Rectal smooth muscle tissue (tissue), 1 donor: ENCODE data around the gene GALNS.

Source experiments
- H3K27ac ChIP-seq: one replicate; pipeline ENCODE4 v1.7.0; 2013; ENCODE audit warnings: low read depth, low read length, inconsistent platforms
- H3K27me3 ChIP-seq: one replicate; pipeline ENCODE4 v1.7.0; 2013; ENCODE audit warnings: low read length; ENCODE audit not compliant: control insufficient read depth, insufficient read depth
- H3K36me3 ChIP-seq: one replicate; pipeline ENCODE4 v1.7.0; 2013; ENCODE audit warnings: low read length; ENCODE audit not compliant: control insufficient read depth, insufficient read depth
- H3K4me1 ChIP-seq: one replicate; pipeline ENCODE4 v1.7.0; 2013; ENCODE audit warnings: low read length; ENCODE audit not compliant: control insufficient read depth, insufficient read depth
- H3K4me3 ChIP-seq: one replicate; pipeline ENCODE4 v1.7.0; 2013; ENCODE audit warnings: low read length
- H3K9ac ChIP-seq: one replicate; pipeline ENCODE4 v1.7.0; 2013; ENCODE audit warnings: low read length

The GALNS gene

GRCh38 chr16:88855736-88856121 is 1.0 kb downstream of the GALNS start:
- H3K9ac ChIP-seq, result no peak overlapping the region

DNA sequence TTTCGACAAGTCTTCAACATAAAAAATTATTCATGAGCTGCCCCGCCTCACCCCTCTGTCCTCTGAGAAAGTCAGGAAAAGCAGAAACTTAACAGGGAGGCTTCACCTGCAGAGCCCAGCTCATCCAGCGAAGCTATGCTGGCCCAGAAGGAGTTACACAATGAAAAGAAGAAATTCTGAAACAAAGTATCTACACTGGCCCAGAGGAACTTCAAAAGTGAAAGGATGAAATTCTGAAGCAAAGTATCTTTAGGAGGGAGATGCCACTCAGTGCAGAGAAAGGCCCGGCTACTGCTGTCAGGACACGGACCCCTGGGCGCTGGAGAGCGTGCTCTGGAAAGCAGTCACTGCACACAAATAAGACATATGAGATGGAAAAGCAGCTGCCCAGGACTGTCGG is 1.6 kb downstream of the GALNS start:
- H3K9ac ChIP-seq, result no peak overlapping the region
- no peaks in the 10 kb centered on the region for H3K27me3 ChIP-seq
- H3K36me3 ChIP-seq, result peaks cover 9% of the 10 kb centered on the region
- no peak overlapping the region for H3K27ac ChIP-seq
- H3K4me1 ChIP-seq, result peaks cover 7% of the 10 kb centered on the region
- H3K4me3 ChIP-seq, result no peak overlapping the region

More at GRCh38 chr16:88855736-88856121, 1.0 kb downstream of the GALNS start:
- H3K4me1 ChIP-seq, result peaks cover 7% of the 10 kb centered on the region
- H3K27ac ChIP-seq, result no peak overlapping the region
- no peaks in the 10 kb centered on the region for H3K27me3 ChIP-seq
- peaks cover 13% of the 10 kb centered on the region for H3K36me3 ChIP-seq
- H3K4me3 ChIP-seq, result peak overlapping the region; percentile 69

DNA sequence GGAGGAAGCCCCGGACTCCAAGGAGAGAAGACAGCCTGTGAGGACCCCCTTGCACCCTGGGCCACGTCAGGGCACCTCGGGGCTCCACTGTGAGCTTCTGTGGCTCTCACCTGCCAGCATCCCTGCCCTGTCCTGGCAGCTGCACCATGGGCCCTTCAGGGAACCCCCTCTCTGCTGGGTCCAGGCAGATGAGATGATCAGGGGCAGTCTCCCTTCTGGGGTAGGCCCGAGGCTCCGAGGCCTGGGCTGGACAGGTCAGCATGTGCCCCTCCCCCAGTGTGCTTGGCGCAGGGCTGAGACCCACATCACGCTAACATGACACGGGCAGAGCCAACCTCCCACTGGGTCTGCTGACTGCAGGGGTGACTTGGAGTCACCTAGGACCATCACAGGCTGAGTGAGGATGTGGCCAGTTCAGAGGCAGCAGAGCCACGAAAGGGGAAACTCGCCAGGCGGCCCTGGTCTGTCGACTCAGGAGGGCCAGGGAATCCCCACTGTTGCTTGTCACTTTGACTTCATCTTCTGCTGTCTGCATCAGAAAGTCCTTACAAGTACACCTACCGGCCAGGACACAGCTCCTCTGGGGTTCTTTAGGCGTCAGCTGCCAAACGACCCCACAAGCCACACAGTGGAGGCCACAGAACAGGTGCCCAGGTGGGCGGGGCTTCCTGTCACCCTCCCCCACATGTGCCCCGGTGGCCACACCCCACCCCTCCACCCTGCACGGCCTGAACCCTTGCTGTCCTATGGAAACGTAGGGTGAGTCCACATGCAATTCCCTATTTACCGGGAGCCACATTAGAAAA is 2.2 kb downstream of the GALNS start:
- Histone ChIP-seq H3K4me3 (no peak overlapping the region), H3K27me3 (no peaks in the 10 kb centered on the region), H3K27ac (no peak overlapping the region), H3K9ac (no peak overlapping the region), H3K36me3 (peaks cover 3% of the 10 kb centered on the region), H3K4me1 (peaks cover 7% of the 10 kb centered on the region)

GRCh38 chr16:88853325-88853941 is 3.3 kb downstream of the GALNS start:
- Histone ChIP-seq H3K4me1 (peaks cover 7% of the 10 kb centered on the region), H3K36me3 (no peaks in the 10 kb centered on the region), H3K27ac (no peak overlapping the region), H3K27me3 (no peaks in the 10 kb centered on the region), H3K4me3 (no peak overlapping the region), H3K9ac (no peak overlapping the region)

DNA sequence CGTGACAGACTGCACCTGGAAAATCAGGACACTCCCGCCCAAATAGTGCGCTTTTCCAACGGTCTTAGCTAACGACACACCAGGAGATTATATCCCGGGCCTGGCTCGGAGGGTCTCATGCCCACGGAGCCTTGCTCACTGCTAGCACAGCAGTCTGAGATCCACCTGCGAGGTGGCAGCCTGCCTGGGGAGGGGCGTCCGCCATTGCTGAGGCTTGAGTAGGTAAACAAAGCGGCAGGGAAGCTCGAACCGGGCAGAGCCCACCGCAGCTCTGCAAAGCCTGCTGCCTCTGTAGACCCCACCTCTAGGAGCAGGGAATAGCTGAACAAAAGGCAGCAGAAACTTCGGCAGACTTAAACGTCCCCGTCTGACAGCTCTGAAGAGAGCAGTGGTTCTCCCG is 5.1 kb downstream of the GALNS start:
- H3K36me3 ChIP-seq, result no peaks in the 10 kb centered on the region
- no peak overlapping the region for H3K9ac ChIP-seq
- no peaks in the 10 kb centered on the region for H3K27me3 ChIP-seq
- peaks cover 7% of the 10 kb centered on the region for H3K4me1 ChIP-seq
- H3K4me3 ChIP-seq, result no peak overlapping the region
- no peak overlapping the region for H3K27ac ChIP-seq

- H3K4me3 ChIP-seq, result no peak overlapping the region
- H3K4me1 ChIP-seq, result peaks cover under 1% of the 10 kb centered on the region
- H3K9ac ChIP-seq, result no peak overlapping the region
- no peaks in the 10 kb centered on the region for H3K36me3 ChIP-seq
- H3K27me3 ChIP-seq, result no peaks in the 10 kb centered on the region
- no peak overlapping the region for H3K27ac ChIP-seq
These were observed 6.1 kb downstream of the GALNS start for GRCh38 chr16:88850531-88851199.

- Histone ChIP-seq H3K27ac (no peak overlapping the region), H3K36me3 (no peaks in the 10 kb centered on the region), H3K9ac (no peak overlapping the region), H3K4me1 (no peaks in the 10 kb centered on the region), H3K27me3 (no peaks in the 10 kb centered on the region), H3K4me3 (no peak overlapping the region)
These were observed 8.2 kb downstream of the GALNS start for GRCh38 chr16:88848557-88848956.

- no peaks in the 10 kb centered on the region for H3K27me3 ChIP-seq
- no peaks in the 10 kb centered on the region for H3K4me1 ChIP-seq
- H3K4me3 ChIP-seq, result no peak overlapping the region
- H3K27ac ChIP-seq, result no peak overlapping the region
- no peak overlapping the region for H3K9ac ChIP-seq
- H3K36me3 ChIP-seq, result no peaks in the 10 kb centered on the region
These were observed 9.1 kb downstream of the GALNS start for GRCh38 chr16:88847654-88848053.

GRCh38 chr16:88846088-88846487 is 10.7 kb downstream of the GALNS start:
- H3K4me1 ChIP-seq, result no peaks in the 10 kb centered on the region
- no peaks in the 10 kb centered on the region for H3K36me3 ChIP-seq
- no peaks in the 10 kb centered on the region for H3K27me3 ChIP-seq
- H3K27ac ChIP-seq, result no peak overlapping the region
- H3K9ac ChIP-seq, result no peak overlapping the region
- no peak overlapping the region for H3K4me3 ChIP-seq

DNA sequence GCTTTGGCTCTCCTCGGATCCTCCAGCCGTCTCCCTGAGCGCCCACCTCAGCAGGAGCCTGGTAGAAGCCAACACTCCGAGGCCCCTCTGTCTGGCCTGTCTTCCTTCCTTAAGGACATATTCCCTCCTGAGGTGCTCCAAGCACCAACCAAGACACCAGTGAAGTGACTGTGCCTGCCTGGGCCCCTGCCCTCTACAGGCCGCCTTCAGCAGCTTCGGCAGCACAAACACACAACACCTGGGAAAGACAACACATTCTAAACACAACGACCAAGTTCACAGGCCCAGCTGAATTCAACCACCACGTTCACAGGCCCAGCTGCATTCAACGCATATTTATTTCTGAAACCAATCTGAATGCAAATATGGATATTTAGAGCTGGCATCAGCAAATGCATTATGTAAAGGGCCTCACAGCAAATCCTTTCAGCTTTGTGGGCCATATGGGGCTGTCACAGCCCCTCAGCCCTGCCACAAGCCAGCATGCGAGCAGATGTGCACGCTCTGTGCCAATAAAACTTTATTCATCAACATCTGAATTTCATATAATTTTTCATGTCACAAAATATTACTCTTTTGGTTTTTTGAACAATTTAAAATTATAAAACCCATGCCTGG is 12.2 kb downstream of the GALNS start:
- Histone ChIP-seq H3K4me1 (no peaks in the 10 kb centered on the region), H3K4me3 (no peak overlapping the region), H3K9ac (no peak overlapping the region), H3K36me3 (peaks cover 6% of the 10 kb centered on the region), H3K27me3 (no peaks in the 10 kb centered on the region), H3K27ac (no peak overlapping the region)

- H3K9ac ChIP-seq, result no peak overlapping the region
- no peaks in the 10 kb centered on the region for H3K4me1 ChIP-seq
- no peak overlapping the region for H3K4me3 ChIP-seq
- peaks cover 9% of the 10 kb centered on the region for H3K36me3 ChIP-seq
- no peak overlapping the region for H3K27ac ChIP-seq
- no peaks in the 10 kb centered on the region for H3K27me3 ChIP-seq
These were observed 13.5 kb downstream of the GALNS start for GRCh38 chr16:88843256-88843655.

DNA sequence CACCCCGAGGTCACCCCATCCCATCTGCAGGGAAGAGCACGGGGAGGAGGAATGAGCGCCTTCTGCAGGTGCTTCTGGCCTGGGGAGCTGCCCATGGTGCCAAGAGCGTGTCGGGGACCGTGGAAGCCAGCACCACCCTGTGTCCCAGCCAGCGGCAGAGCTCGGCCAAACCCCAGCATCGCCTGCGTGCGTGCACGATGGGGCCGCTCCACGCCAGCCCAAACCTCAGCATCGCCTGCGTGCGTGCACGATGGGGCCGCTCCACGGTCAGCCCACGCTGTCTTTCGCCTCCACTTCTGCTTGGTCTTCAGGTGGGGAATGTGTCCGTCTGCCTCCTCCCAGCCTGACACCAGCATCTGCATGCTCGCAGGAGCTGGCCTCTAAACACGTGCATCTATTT is 13.9 kb downstream of the GALNS start:
- Histone ChIP-seq H3K4me3 (no peak overlapping the region), H3K27me3 (no peaks in the 10 kb centered on the region), H3K9ac (no peak overlapping the region), H3K27ac (no peak overlapping the region), H3K36me3 (peaks cover 9% of the 10 kb centered on the region), H3K4me1 (no peaks in the 10 kb centered on the region)
